GM19324 (cell line): Measurements from ENCODE around the gene SMPX.

ENCODE experiments used
- ATAC-seq: cut with Tn5 transposase; IDR thresholded peaks from one replicate; pipeline ENCODE4 v1.9.1; 2021; ENCODE audit warnings: mild to moderate bottlenecking, moderate library complexity; ENCODE audit not compliant: unreplicated experiment, low FRiP score

Gene SMPX

DNA sequence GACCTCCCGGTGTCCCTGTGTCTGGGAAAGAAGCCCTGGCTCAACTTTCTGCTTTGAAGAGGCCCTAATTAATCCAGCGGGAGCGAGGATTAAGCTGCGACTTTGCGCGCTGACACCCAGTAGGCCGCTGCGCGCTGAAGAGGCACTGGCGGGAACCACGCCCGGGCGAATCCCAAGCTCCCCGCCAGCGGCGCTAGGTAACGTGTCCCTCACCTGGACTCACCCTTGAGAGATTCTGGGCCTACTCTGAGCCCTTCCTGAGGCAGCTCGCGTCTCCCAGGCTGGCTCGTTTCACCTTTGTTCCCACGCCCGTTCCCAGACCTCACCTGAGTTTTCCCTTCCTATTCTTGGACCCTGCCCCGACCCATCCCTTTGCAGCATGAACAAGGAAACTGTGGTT lies 99.2 kb downstream of the SMPX start:
- no peak for ATAC-seq

- no peak for ATAC-seq
These were observed 99.7 kb downstream of the SMPX start, which contains the start of gene KLHL34 for GRCh38 chrX:21658152-21658737. Gene KLHL34, minus strand, starts transcription at chrX:21658330. Its CDS starts 542 bp downstream, at chrX:21657788.

DNA sequence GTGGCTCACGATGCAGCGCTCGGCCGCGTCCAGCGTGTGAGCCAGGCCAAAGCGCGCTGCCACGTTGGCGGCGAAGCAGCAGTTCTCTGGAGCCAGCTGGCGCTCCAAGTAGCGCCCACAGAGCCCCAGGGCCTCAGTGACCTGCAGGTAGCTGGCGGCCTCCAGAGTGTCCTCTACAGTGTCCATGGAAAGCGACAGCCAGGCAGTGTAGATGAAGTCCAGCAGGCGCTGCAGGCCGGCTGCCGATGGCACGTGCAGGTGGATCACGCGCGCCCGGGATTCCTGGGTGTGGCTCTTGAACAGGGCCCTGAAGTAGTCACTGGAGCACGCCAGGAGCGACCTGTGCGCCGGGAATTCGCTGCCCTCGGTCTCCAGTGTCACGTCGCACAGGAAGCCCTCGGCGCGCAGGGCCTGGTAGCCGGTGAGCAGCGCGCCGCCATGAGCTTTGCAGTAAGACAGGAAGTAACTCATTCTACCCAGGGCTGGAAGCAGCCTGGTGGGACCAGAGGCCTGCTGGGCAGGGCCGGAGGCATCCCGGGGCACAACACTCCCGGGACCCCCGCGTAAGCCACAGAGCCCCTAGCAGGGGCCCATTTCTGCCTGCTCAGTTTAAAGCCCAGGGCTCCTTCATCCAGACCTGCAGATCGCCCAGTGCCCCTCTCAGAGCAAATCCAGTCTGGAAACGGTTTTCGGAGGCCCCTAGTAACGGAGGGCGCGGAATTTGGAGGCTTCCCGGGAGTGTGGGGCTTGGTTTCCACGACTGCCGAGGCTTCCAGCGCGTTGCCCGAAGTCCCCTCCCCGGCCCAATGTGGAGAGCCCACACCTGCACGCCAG lies 100.4 kb downstream of the SMPX start:
- no peak for ATAC-seq

DNA sequence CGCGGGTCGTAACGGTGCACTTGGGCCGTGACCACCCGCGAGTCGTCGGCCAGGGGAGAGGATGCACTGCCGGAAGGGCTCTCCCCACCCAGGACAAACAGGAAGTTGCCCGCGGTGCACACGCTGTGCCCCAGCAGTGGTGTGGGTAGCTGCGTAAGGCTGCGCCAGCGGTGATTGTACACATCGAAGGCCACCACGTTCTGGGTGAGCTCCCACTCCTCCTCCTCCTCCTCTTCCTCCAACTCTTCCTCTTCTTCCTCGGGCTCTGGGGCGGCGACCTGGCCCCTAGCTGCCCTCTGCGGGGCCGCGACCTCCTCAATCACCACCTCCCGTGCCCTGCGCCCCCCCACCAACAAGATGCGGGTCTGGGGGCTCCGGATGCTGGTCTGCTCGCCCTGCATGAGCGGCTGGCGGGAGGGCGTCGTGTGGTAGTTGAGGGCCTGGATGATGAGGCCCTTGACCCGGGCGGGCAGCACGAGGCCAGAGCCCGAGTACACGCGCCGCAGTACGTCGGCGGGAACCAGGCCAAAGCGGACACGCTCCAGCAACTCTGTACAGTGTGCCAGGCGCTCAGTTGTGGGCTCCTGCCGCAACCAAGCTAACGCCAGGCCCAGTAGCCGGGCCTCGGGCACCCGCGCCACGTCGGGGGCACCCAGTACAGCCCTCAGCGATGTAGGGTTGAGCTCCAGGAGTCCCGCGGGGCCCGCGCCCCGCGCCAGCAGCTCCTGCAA lies 101.2 kb downstream of the SMPX start:
- no peak for ATAC-seq
